Activated naive CD4-positive, alpha-beta T cell treated with anti-CD3 and anti-CD28 coated beads, Interleukin-2, amount 10 ng/mL, durations not matched to agents 7 days and 5 days (primary cell): ENCODE measurements around the gene XAF1.
"Not testable (repeated sequence)": the region's sequence is repeated elsewhere in the genome, so short reads cannot be mapped to it uniquely, and the experiment has no call there.

Source experiments
- CTCF ChIA-PET: fragments of 350-600 bp; sonication (Branson Sonifier 250); formaldehyde crosslinking; loops from one replicate; lab custom pipeline; 2021; ENCODE audit warnings: antibody characterized with exemption; lab: Charles Lee
- DNase-seq: peaks from one replicate; pipeline ENCODE4 v3.0.0-alpha.2; 2020
- H3K27ac Mint-ChIP-seq: one replicate; pipeline ENCODE4 v1.8.0; 2021; ENCODE audit warnings: mild to moderate bottlenecking, moderate library complexity, mixed read lengths
- H3K27me3 Mint-ChIP-seq: one replicate; pipeline ENCODE4 v1.8.0; 2021; ENCODE audit warnings: mild to moderate bottlenecking, mixed read lengths
- H3K36me3 Mint-ChIP-seq: one replicate; pipeline ENCODE4 v1.8.0; 2021; ENCODE audit warnings: mixed read lengths
- H3K4me1 Mint-ChIP-seq: one replicate; pipeline ENCODE4 v1.8.0; 2021; ENCODE audit warnings: mixed read lengths
- H3K4me3 Mint-ChIP-seq: one replicate; pipeline ENCODE4 v1.8.0; 2021; ENCODE audit warnings: mild to moderate bottlenecking, moderate library complexity, mixed read lengths
- H3K9me3 Mint-ChIP-seq: one replicate; pipeline ENCODE4 v1.8.0; 2021; ENCODE audit warnings: mixed read lengths

Gene XAF1

GRCh38 chr17:6797718-6798351 is 42.0 kb downstream of the XAF1 start:
- H3K4me3 Mint-ChIP-seq, result no peak overlapping the region

DNA sequence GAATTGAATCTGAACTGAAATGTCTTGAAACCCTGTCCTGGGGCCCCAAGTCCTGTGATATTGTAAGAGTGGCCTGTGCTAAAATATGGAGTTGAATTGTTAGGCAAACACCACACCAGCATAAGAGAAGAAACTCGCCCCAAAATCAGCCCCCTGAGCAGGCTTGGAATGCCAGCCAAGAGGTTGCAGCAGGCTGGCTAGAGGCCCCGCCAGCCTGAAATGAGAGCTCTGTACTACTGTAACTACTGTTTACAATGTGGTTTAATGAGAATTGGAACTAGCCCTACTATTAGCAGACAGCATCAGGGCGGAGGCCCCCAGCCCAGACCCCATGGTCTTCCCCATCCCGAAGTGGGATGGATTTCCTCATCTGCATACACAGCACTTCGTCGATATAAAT is 43.9 kb downstream of the XAF1 start:
- Mint-ChIP-seq H3K27me3 (peaks cover 24% of the 10 kb centered on the region), H3K27ac (no peak overlapping the region), H3K4me1 (no peaks in the 10 kb centered on the region), H3K9me3 (no peaks in the 10 kb centered on the region), H3K36me3 (no peaks in the 10 kb centered on the region), H3K4me3 (no peak overlapping the region)
- DNase-seq, result no peak
- CTCF ChIA-PET, result no interaction called here

More at GRCh38 chr17:6797718-6798351, 42.0 kb downstream of the XAF1 start:
- DNase-seq, result no peak
- CTCF ChIA-PET, result no interaction called here
- H3K4me1 Mint-ChIP-seq, result no peaks in the 10 kb centered on the region
- H3K27ac Mint-ChIP-seq, result no peak overlapping the region
- no peaks in the 10 kb centered on the region for H3K36me3 Mint-ChIP-seq
- no peaks in the 10 kb centered on the region for H3K9me3 Mint-ChIP-seq
- H3K27me3 Mint-ChIP-seq, result peaks cover 33% of the 10 kb centered on the region

DNA sequence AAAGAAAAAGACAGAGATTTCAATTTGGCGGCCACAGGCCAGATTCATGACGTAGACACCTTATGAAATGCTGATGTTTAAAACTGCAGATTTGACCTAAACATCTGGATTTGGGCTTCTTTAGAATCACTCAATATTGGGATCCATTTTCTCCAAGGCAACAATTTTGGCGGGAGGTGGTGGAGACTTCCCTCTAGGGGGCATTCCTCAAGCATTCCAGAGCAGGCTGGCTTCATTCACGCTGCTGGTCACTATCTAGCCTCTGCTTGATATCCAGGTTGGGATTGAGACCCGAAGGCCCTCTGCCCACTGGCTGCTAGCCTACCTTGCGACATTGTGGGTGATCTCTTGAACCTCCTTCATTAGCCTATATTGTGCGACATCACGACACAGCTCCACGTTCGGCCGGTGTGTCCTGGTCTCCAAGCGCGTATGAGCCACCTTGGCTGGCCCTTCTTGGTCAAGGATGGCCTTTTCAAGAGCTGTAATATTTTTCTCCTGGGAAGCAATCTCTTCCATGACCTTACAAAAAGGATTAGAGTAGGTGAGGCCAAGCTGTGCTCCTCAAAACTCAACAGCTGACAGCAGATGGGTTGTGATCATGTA is 44.7 kb downstream of the XAF1 start:
- H3K9me3 Mint-ChIP-seq, result no peaks in the 10 kb centered on the region
- peaks cover 18% of the 10 kb centered on the region for H3K27me3 Mint-ChIP-seq
- CTCF ChIA-PET, result no interaction called here
- H3K4me1 Mint-ChIP-seq, result no peaks in the 10 kb centered on the region
- H3K4me3 Mint-ChIP-seq, result no peak overlapping the region
- no peak overlapping the region for H3K27ac Mint-ChIP-seq
- DNase-seq, result no peak
- no peaks in the 10 kb centered on the region for H3K36me3 Mint-ChIP-seq

DNA sequence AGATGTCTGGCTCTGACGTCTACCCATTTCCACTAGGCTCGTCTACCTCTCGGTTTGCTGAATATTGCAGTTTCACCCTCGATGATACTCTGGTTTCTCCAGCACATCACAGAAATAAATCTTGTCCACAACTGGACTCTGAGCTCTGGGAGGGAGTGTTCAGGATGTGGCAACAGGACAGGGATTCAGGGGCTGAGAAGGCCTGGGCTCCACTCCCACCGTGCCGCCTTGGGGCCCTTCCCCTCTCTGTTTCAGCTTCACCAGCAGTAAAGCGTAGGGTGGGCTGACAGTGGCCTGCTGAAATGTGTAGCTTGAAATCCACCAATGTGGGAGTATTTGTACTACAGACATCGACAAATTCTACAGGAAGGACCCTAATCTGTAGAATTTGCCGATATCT is 55.7 kb downstream of the XAF1 start:
- Mint-ChIP-seq H3K4me3 (no peak overlapping the region), H3K27ac (no peak overlapping the region), H3K27me3 (peaks cover 22% of the 10 kb centered on the region), H3K9me3 (no peaks in the 10 kb centered on the region), H3K4me1 (no peaks in the 10 kb centered on the region), H3K36me3 (no peaks in the 10 kb centered on the region)
- DNase-seq, result no peak
- CTCF ChIA-PET, result interaction anchor here (0.9 kb wide), 1 partner anchor 102 kb away, joined by 3 read pairs; no protein-coding TSS in a partner anchor

GRCh38 chr17:6812295-6812694 is 56.4 kb downstream of the XAF1 start:
- no peak for DNase-seq
- CTCF ChIA-PET, result interaction anchor here (0.9 kb wide), 1 partner anchor 101 kb away, joined by 3 read pairs; no protein-coding TSS in a partner anchor
- no peaks in the 10 kb centered on the region for H3K36me3 Mint-ChIP-seq
- H3K4me3 Mint-ChIP-seq, result no peak overlapping the region
- H3K27me3 Mint-ChIP-seq, result peaks cover 22% of the 10 kb centered on the region
- H3K4me1 Mint-ChIP-seq, result no peaks in the 10 kb centered on the region
- H3K9me3 Mint-ChIP-seq, result no peaks in the 10 kb centered on the region
- no peak overlapping the region for H3K27ac Mint-ChIP-seq

- DNase-seq, result no peak
- Mint-ChIP-seq H3K9me3 (no peaks in the 10 kb centered on the region), H3K27ac (no peak overlapping the region), H3K4me3 (no peak overlapping the region), H3K4me1 (no peaks in the 10 kb centered on the region), H3K27me3 (peaks cover 23% of the 10 kb centered on the region), H3K36me3 (no peaks in the 10 kb centered on the region)
- CTCF ChIA-PET, result no interaction called here
Observed at GRCh38 chr17:6815775-6816174, 59.9 kb downstream of the XAF1 start.

- H3K9me3 Mint-ChIP-seq, H3K4me1 Mint-ChIP-seq, H3K27ac Mint-ChIP-seq, DNase-seq, H3K36me3 Mint-ChIP-seq, CTCF ChIA-PET, H3K4me3 Mint-ChIP-seq: not testable (repeated sequence)
- peaks cover 26% of the 10 kb centered on the region for H3K27me3 Mint-ChIP-seq
Observed at GRCh38 chr17:6816368-6816767, 60.5 kb downstream of the XAF1 start.

GRCh38 chr17:6818938-6819337 is 63.1 kb downstream of the XAF1 start:
- H3K4me3 Mint-ChIP-seq, result no peak overlapping the region
- H3K36me3 Mint-ChIP-seq, result no peaks in the 10 kb centered on the region
- peaks cover 39% of the 10 kb centered on the region for H3K27me3 Mint-ChIP-seq
- no peak overlapping the region for H3K27ac Mint-ChIP-seq
- no peaks in the 10 kb centered on the region for H3K9me3 Mint-ChIP-seq
- CTCF ChIA-PET, result no interaction called here
- H3K4me1 Mint-ChIP-seq, result no peaks in the 10 kb centered on the region
- no peak for DNase-seq

- no peak for DNase-seq
- Mint-ChIP-seq H3K4me1 (no peaks in the 10 kb centered on the region), H3K36me3 (no peaks in the 10 kb centered on the region), H3K27me3 (peaks cover 38% of the 10 kb centered on the region), H3K9me3 (no peaks in the 10 kb centered on the region), H3K27ac (no peak overlapping the region), H3K4me3 (no peak overlapping the region)
- CTCF ChIA-PET, result interaction anchor here (0.8 kb wide), 1 partner anchor 84 kb away, joined by 3 read pairs; no protein-coding TSS in a partner anchor
Observed at GRCh38 chr17:6823011-6823442, 67.2 kb downstream of the XAF1 start.
